Measurements from ENCODE around the gene KCNA2.

Gene KCNA2

GRCh38 chr1:110563089-110563488, 43.1 kb downstream of the KCNA2 start:
- DNase-seq, result no peak

- no peak for DNase-seq
These were observed 44.6 kb downstream of the KCNA2 start for GRCh38 chr1:110561596-110561995.

GRCh38 chr1:110559157-110559556, 47.0 kb downstream of the KCNA2 start:
- DNase-seq, result no peak

GRCh38 chr1:110557481-110557880, 48.7 kb downstream of the KCNA2 start:
- DNase-seq, result no peak

GRCh38 chr1:110556471-110556807, 49.7 kb downstream of the KCNA2 start:
- peak; percentile 45 for DNase-seq

GRCh38 chr1:110555807-110556470, 50.2 kb downstream of the KCNA2 start:
- peak; percentile 62 for DNase-seq

GRCh38 chr1:110554871-110555801, 51.0 kb downstream of the KCNA2 start:
- peak; percentile 65 for DNase-seq

GRCh38 chr1:110551278-110551809, 54.8 kb downstream of the KCNA2 start:
- DNase-seq, result peak; percentile 26

GRCh38 chr1:110549831-110550230, 56.3 kb downstream of the KCNA2 start:
- DNase-seq, result no peak

GRCh38 chr1:110548381-110548780, 57.8 kb downstream of the KCNA2 start:
- peak; percentile 69 for DNase-seq

- no peak for DNase-seq
These were observed 59.1 kb downstream of the KCNA2 start for GRCh38 chr1:110547017-110547416.

GRCh38 chr1:110545492-110545891, 60.7 kb downstream of the KCNA2 start:
- no peak for DNase-seq

- DNase-seq, result peak; percentile 17
These were observed 61.4 kb downstream of the KCNA2 start for GRCh38 chr1:110544753-110545152.
